HFFc6 (cell line): ENCODE results near the gene NOS1. TPM values are rescaled to one million over a fixed set of nuclear protein-coding genes. Genes with fewer than 3 reads are reported as not detected.

ENCODE experiments used
- DNase-seq: peaks from one replicate; pipeline ENCODE4 v3.0.0-alpha.2; 2018
- H3K27ac Mint-ChIP-seq: 2 replicates; pipeline ENCODE4 v1.8.0; 2020; ENCODE audit warnings: mild to moderate bottlenecking, mixed read lengths
- H3K27me3 Mint-ChIP-seq: 2 replicates; pipeline ENCODE4 v1.8.0; 2021; ENCODE audit warnings: mild to moderate bottlenecking, moderate library complexity, mixed read lengths; ENCODE audit not compliant: insufficient read depth
- H3K36me3 Mint-ChIP-seq: 2 replicates; pipeline ENCODE4 v1.8.0; 2021; ENCODE audit warnings: low read depth, mixed read lengths
- H3K4me1 Mint-ChIP-seq: 2 replicates; pipeline ENCODE4 v1.8.0; 2020; ENCODE audit warnings: low read depth, mixed read lengths
- H3K4me3 Mint-ChIP-seq: 2 replicates; pipeline ENCODE4 v1.8.0; 2020; ENCODE audit warnings: mild to moderate bottlenecking, moderate library complexity, mixed read lengths
- H3K9me3 Mint-ChIP-seq: 2 replicates; pipeline ENCODE4 v1.8.0; 2020; ENCODE audit warnings: mild to moderate bottlenecking, mixed read lengths
- CTCF ChIP-seq: fragments of 200-600 bp; sonication (generic); IDR thresholded peaks from 2 replicates; pipeline ENCODE4 v1.5.0; 2021; ENCODE audit warnings: antibody characterized with exemption, mild to moderate bottlenecking
- total RNA-seq, 6 experiments: library from RNA; stranded (reverse); fragmentation: NEBNext Ultra II Directional; extraction: Animal tissue kit (Norgen Biotek cat#: 25700); gene quantifications; 2 replicates in 1 of 6; 3 replicates in 5 of 6; pipeline ENCODE4 v1.2.3, GENCODE V29; 2021

The NOS1 gene
- total RNA-seq, 6 experiments from 2014 or later = not detected

GRCh38 chr12:117393656-117394055 lies 32.2 kb upstream of the NOS1 start:
- Mint-ChIP-seq H3K36me3 (no peaks in the 10 kb centered on the region), H3K4me1 (no peaks in the 10 kb centered on the region), H3K27me3 (peaks cover 1% of the 10 kb centered on the region), H3K27ac (no peak overlapping the region), H3K9me3 (peaks cover 64% of the 10 kb centered on the region), H3K4me3 (no peak overlapping the region)
- no peak for DNase-seq
- no peak for TF ChIP-seq CTCF

GRCh38 chr12:117390866-117391265 lies 29.4 kb upstream of the NOS1 start:
- no peak for TF ChIP-seq CTCF
- DNase-seq = no peak
- H3K27me3 Mint-ChIP-seq = peaks cover 1% of the 10 kb centered on the region
- H3K4me1 Mint-ChIP-seq = no peaks in the 10 kb centered on the region
- no peak overlapping the region for H3K27ac Mint-ChIP-seq
- H3K36me3 Mint-ChIP-seq = no peaks in the 10 kb centered on the region
- peaks cover 68% of the 10 kb centered on the region for H3K9me3 Mint-ChIP-seq
- no peak overlapping the region for H3K4me3 Mint-ChIP-seq

GRCh38 chr12:117388951-117389446 lies 27.6 kb upstream of the NOS1 start:
- Mint-ChIP-seq H3K9me3 (peaks cover 71% of the 10 kb centered on the region), H3K27ac (no peak overlapping the region), H3K4me1 (no peaks in the 10 kb centered on the region), H3K4me3 (no peak overlapping the region), H3K36me3 (peaks cover 5% of the 10 kb centered on the region; the same call in 1 of the 2 replicates), H3K27me3 (peaks cover 1% of the 10 kb centered on the region)
- DNase-seq = no peak
- no peak for TF ChIP-seq CTCF

- Mint-ChIP-seq H3K4me3 (no peak overlapping the region), H3K27me3 (peaks cover 1% of the 10 kb centered on the region), H3K27ac (no peak overlapping the region), H3K4me1 (no peaks in the 10 kb centered on the region), H3K36me3 (peaks cover 9% of the 10 kb centered on the region; the same call in 1 of the 2 replicates), H3K9me3 (peaks cover 72% of the 10 kb centered on the region)
- no peak for TF ChIP-seq CTCF
- no peak for DNase-seq
Measured at GRCh38 chr12:117387832-117388231, 26.4 kb upstream of the NOS1 start.

GRCh38 chr12:117384735-117385134 lies 23.3 kb upstream of the NOS1 start:
- Mint-ChIP-seq H3K36me3 (peaks cover 9% of the 10 kb centered on the region; the same call in 1 of the 2 replicates), H3K27ac (no peak overlapping the region), H3K9me3 (peaks cover 57% of the 10 kb centered on the region), H3K4me3 (no peak overlapping the region), H3K4me1 (no peaks in the 10 kb centered on the region), H3K27me3 (no peaks in the 10 kb centered on the region; the same call in 1 of the 2 replicates)
- no peak for TF ChIP-seq CTCF
- DNase-seq = no peak
